OCI-LY1 (cell line): ENCODE data around the gene HMGN4.

ENCODE experiments used
- EZH2 ChIP-seq: fragments of 200-600 bp; sonication (generic), shearing (Covaris generic); IDR thresholded peaks from 2 replicates; pipeline ENCODE4 v1.8.0; 2017; ENCODE audit warnings: borderline replicate concordance, mixed run types, mild to moderate bottlenecking, antibody characterized with exemption, low read length, moderate library complexity, mixed read lengths
- TF ChIP-seq, protein P1 (sequence below): fragments of 200-600 bp; sonication (generic), shearing (Covaris generic); IDR thresholded peaks from 2 replicates; pipeline ENCODE4 v1.5.1; 2017; ENCODE audit warnings: mild to moderate bottlenecking, antibody characterized with exemption, low read length, moderate library complexity, mixed read lengths

DNA sequence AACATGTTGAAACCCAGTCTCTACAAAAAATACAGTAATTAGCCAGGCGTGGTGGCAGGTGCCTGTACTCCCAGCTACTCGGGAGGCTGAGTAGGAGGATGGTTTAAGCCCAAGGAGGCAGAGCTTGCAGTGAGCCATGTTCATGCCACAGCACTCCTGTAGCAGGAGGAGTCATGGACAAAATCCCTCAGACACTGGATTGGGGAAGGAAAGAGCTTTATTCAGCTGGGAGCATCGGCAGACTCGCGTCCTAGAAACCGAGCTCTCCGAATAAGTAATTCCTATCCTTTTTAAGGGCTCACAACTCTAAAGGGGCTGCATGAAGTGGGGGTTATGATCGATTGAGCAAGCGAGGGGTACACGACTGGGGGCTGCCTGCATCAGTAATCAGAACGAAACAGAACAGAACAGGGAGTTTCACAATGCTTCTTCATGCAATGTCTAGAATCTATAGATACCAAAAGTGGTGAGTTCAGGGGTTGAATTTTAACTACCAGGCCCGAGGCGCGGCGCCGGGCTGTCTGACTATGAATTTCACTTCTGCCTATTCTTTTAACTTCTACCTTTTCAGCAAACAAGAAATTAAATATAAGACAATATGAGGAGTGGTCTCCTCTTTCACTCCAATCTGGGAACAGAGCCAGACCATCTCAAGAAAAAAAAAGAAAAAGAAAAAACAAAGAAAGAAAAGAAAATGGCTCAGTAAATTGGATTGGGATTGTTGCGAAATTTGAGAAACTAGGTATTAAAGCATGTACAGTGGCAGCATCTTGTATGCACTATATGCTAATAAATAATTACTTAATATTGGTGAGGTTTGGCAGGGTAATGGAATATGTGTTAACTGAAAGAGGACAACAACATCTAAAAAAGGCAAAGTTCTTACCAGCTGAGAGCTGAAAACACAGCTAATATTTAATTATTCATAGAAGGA is 23.6 kb downstream of the HMGN4 start:
- TF ChIP-seq, protein P1, sequence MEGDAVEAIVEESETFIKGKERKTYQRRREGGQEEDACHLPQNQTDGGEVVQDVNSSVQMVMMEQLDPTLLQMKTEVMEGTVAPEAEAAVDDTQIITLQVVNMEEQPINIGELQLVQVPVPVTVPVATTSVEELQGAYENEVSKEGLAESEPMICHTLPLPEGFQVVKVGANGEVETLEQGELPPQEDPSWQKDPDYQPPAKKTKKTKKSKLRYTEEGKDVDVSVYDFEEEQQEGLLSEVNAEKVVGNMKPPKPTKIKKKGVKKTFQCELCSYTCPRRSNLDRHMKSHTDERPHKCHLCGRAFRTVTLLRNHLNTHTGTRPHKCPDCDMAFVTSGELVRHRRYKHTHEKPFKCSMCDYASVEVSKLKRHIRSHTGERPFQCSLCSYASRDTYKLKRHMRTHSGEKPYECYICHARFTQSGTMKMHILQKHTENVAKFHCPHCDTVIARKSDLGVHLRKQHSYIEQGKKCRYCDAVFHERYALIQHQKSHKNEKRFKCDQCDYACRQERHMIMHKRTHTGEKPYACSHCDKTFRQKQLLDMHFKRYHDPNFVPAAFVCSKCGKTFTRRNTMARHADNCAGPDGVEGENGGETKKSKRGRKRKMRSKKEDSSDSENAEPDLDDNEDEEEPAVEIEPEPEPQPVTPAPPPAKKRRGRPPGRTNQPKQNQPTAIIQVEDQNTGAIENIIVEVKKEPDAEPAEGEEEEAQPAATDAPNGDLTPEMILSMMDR = no peak
- no peak for TF ChIP-seq EZH2
